AG04449 (cell line): Measurements from ENCODE around the gene PLG.
"Not testable (repeated sequence)": the region's sequence is repeated elsewhere in the genome, so short reads cannot be mapped to it uniquely, and the experiment has no call there.

Experiments
- CTCF ChIA-PET: fragments of 350-600 bp; formaldehyde crosslinking; extraction: SDS; loops from one replicate; lab custom pipeline; 2021; ENCODE audit warnings: antibody characterized with exemption; lab: Yijun Ruan, JAX
- POLR2A ChIA-PET: fragments of 400-600, 350-600 bp; formaldehyde crosslinking; extraction: SDS; loops from one replicate; lab custom pipeline; 2020; ENCODE audit warnings: antibody characterized with exemption, inconsistent platforms; lab: Yijun Ruan, JAX
- DNase-seq: peaks from one replicate; pipeline ENCODE4 v3.0.0-alpha.2; 2010; ENCODE audit warnings: low read depth, low spot score
- H3K4me3 ChIP-seq: 2 replicates; pipeline ENCODE4 v1.5.1; 2011; ENCODE audit warnings: low read depth, mild to moderate bottlenecking, control low read depth, low read length
- TF ChIP-seq, protein P1 (sequence below): IDR thresholded peaks from one replicate; pipeline ENCODE4 v1.5.1; 2011; ENCODE audit warnings: mild to moderate bottlenecking, moderate library complexity, low read length, control low read depth, inconsistent platforms; ENCODE audit not compliant: insufficient read depth; ENCODE audit errors: missing control alignments

The PLG gene

DNA sequence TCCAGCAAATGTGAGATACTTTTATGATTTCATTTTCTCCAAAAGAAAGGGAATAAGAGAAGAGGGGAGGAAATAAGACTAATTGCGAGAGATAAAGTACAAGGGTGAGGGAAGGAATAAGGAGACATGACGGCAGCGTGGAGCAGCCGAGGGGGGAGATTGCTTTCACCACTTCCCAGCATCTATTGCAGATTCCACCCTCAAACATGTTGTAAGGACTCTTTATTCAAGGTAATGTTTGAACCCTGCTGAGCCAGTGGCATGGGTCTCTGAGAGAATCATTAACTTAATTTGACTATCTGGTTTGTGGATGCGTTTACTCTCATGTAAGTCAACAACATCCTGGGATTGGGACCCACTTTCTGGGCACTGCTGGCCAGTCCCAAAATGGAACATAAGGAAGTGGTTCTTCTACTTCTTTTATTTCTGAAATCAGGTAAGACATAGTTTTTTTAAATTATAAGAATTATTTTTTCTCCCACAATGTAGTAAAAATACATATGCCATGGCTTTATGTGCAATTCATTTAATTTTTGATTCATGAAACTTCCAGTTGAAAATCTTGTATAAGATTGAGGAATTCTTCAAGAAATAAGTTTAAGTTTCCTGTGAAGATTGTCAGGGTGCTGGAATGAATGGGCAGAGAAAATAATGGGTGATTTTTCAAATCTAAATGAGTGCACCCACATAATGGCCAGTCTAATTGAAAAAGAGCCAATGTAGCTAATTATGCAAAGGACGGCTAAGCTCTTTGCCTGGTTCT is at the start of gene PLG:
PLG (plus strand) TSS at position 327 of the 763 bp plus-strand sequence; CDS start at position 388, 61 bp downstream.
- CTCF ChIA-PET, POLR2A ChIA-PET: not testable (repeated sequence)

GRCh38 chr6:160659562-160659961 is 42.5 kb upstream of the PLG start:
- H3K4me3 ChIP-seq: no peak overlapping the region
- TF ChIP-seq, protein P1, sequence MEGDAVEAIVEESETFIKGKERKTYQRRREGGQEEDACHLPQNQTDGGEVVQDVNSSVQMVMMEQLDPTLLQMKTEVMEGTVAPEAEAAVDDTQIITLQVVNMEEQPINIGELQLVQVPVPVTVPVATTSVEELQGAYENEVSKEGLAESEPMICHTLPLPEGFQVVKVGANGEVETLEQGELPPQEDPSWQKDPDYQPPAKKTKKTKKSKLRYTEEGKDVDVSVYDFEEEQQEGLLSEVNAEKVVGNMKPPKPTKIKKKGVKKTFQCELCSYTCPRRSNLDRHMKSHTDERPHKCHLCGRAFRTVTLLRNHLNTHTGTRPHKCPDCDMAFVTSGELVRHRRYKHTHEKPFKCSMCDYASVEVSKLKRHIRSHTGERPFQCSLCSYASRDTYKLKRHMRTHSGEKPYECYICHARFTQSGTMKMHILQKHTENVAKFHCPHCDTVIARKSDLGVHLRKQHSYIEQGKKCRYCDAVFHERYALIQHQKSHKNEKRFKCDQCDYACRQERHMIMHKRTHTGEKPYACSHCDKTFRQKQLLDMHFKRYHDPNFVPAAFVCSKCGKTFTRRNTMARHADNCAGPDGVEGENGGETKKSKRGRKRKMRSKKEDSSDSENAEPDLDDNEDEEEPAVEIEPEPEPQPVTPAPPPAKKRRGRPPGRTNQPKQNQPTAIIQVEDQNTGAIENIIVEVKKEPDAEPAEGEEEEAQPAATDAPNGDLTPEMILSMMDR: no peak
- POLR2A ChIA-PET: no interaction called here
- CTCF ChIA-PET: no interaction called here
- no peak for DNase-seq

More for the DNA sequence above, at the start of gene PLG:
- not testable (repeated sequence) for DNase-seq, H3K4me3 ChIP-seq

GRCh38 chr6:160661216-160661615 is 40.8 kb upstream of the PLG start:
- DNase-seq: no peak

DNA sequence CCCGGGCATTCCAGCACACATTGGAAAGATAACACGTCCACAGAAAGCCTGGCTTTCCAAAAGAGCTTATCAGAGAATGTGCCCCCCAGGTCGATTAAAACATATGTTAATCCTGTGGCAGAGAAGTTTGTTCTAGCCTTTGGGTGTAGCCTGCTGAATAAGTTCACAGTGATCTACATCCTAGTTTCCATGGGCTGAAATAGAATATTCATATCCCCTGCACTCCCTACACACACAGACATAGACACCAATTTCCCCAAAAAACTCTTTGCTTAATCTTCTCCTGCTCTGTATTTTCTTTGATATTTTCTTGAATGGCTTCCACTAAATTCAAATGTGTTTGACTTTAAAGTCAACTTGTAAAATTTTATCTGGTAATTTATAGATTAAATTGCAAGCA is 39.6 kb upstream of the PLG start:
- no peak for DNase-seq
- CTCF ChIA-PET: no interaction called here
- POLR2A ChIA-PET: no interaction called here
- TF ChIP-seq, protein P1: no peak
- H3K4me3 ChIP-seq: no peak overlapping the region

More at GRCh38 chr6:160661216-160661615, 40.8 kb upstream of the PLG start:
- ChIA-PET CTCF (no interaction called here), POLR2A (no interaction called here)
- H3K4me3 ChIP-seq: no peak overlapping the region
- TF ChIP-seq, protein P1: no peak

- DNase-seq: no peak
- CTCF ChIA-PET: no interaction called here
- no peak overlapping the region for H3K4me3 ChIP-seq
- TF ChIP-seq, protein P1: no peak
- POLR2A ChIA-PET: no interaction called here
Measured at GRCh38 chr6:160662842-160663241, 39.2 kb upstream of the PLG start.

- H3K4me3 ChIP-seq, DNase-seq, POLR2A ChIA-PET, CTCF ChIA-PET: not testable (repeated sequence)
Measured at GRCh38 chr6:160664198-160664597, 37.8 kb upstream of the PLG start, which contains the start of gene LPA. Gene LPA (minus strand): TSS chr6:160664275. CDS start chr6:160664214, 61 bp downstream.

GRCh38 chr6:160667639-160668481 is 34.2 kb upstream of the PLG start:
- TF ChIP-seq, protein P1: no peak
- DNase-seq: no peak
- ChIA-PET POLR2A (no interaction called here), CTCF (no interaction called here)
- H3K4me3 ChIP-seq: no peak overlapping the region
